GM12801 (cell line): ENCODE measurements around the gene IL21R.

Source experiments
- TF ChIP-seq, protein P1 (sequence below): IDR thresholded peaks from one replicate; pipeline ENCODE4 v1.5.1; 2011; ENCODE audit warnings: control low read depth; ENCODE audit not compliant: insufficient read length; ENCODE audit errors: extremely low read depth

IL21R gene

DNA sequence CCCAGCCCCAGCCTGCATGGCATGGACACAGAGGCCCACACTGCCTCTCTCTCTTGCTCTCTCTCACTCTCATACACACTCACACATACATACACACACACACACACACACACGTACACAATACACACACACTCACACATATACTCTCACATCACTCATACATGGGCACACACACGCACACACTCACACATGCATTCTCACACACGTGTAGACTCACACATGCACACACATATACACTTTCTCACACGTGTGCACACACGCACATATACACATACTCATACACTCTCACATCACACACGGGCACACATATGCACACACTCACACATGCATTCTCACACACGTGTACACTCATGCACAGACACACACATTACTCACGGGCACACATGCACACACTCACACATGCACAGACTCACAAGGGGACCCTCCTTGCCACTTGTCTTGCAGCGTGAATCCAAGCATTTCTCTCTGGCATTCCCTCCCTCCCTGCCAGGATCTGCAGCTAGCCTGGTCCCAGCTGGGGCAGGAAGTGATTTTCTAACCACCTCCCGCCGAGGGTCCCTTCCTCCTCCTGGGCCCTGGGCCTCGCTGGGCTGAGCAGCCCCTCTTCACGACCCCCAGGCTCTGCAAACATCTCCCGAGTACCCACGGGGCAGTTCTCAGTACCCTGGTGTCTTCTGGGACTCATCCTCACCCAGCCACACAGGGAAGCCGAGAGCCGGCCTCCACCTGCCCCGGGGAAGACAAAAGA is 37.5 kb downstream of the IL21R start:
- TF ChIP-seq, protein P1, sequence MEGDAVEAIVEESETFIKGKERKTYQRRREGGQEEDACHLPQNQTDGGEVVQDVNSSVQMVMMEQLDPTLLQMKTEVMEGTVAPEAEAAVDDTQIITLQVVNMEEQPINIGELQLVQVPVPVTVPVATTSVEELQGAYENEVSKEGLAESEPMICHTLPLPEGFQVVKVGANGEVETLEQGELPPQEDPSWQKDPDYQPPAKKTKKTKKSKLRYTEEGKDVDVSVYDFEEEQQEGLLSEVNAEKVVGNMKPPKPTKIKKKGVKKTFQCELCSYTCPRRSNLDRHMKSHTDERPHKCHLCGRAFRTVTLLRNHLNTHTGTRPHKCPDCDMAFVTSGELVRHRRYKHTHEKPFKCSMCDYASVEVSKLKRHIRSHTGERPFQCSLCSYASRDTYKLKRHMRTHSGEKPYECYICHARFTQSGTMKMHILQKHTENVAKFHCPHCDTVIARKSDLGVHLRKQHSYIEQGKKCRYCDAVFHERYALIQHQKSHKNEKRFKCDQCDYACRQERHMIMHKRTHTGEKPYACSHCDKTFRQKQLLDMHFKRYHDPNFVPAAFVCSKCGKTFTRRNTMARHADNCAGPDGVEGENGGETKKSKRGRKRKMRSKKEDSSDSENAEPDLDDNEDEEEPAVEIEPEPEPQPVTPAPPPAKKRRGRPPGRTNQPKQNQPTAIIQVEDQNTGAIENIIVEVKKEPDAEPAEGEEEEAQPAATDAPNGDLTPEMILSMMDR: no peak

DNA sequence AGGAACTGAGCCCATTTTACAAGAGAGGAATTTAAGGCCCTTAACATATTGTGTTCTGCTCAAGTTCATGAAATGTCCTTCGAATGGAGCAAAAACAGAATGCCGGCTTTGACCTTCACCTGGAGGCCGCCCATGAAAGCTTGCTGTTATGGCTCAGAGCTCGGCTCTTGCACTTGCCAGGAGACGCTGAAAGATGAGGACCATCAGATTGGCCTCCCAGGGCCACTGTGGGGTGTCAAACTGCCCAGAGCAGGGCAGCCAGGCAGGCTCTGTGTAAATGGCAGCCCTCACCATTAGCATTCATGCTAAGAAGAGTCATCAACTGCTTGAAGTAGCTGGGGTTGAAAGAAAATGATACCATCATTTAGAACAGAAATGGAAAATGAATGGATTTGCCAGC is 39.3 kb downstream of the IL21R start:
- TF ChIP-seq, protein P1: no peak

DNA sequence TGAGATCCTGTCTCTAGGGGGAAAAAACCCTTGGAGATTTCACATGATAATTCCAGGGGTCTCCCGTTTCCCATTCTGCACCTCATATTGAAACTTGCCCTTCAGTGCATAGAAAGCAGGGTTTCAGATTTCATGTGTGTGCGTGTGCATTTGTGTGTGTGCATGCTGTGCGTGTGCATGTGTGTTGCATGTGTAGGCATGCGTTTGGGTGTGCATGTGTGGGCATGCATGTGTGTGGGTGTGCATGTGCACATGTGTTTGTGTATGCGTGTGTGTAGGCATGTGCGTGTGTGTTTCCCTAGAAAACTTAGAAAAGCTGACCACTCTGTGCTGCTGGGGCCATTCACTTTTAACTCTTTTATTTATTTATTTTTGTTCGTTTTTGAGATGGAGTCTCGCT is 40.0 kb downstream of the IL21R start:
- TF ChIP-seq, protein P1: no peak

DNA sequence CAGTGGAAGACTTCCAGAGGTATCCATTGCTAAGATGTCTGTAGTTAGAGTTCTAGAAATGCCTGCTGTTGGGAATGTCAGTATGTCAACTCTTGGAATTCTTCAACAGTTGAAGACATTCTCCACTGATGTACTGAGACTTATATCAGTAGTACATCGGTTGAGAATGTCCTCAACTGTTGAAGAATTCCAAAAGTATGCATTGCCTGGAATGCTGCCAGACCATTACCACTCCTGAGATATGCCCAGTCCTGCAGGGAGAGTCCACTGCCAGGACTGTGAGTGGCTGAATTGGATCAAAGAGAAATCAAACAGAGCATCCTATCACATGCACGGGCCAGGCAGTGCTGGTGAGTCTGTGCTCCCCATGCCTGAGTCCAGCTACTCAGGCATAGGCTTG is 42.0 kb downstream of the IL21R start:
- TF ChIP-seq, protein P1: no peak

DNA sequence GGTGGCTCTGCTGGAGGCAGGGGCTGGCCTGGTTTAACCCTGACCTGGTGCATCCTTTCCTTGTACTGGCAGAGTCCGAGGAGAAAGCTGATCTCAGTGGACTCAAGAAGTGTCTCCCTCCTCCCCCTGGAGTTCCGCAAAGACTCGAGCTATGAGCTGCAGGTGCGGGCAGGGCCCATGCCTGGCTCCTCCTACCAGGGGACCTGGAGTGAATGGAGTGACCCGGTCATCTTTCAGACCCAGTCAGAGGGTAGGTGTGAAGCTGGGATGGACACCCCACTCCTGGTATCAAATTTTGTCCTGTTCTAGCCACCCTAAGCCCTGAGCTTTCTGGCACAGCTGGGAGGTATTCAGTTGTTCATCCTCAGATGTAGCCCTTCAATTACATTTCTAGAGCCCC is 42.5 kb downstream of the IL21R start:
- TF ChIP-seq, protein P1: no peak

DNA sequence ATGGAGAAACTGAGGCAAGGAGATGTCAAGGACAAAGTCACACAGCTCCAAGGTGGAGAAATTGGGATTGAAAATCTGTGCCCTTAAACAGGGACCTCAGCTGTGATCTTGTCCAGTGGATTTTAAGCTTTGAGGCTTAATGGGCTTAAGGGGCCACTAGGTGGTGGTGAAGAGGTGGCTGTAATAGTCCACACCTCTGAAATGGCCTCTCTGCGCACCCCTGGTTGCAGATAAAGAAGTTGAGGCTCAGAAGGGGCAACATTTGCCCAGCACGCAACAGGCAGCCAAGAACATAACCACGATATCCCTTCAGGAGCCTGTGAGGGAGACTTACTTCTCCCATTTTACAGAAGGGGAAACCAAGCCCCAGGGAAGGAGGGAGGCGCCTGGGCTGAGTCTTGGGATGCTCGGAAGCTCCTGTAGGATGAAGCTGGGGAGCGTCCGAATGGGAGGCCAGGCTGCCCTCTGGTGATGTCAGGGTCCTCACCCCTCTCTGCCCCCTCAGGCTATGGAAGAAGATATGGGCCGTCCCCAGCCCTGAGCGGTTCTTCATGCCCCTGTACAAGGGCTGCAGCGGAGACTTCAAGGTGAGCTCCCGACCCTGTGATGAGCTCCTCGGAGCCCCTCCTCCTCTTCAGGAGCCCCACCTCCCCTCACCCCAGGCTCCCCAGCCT is 43.7 kb downstream of the IL21R start:
- TF ChIP-seq, protein P1: no peak

DNA sequence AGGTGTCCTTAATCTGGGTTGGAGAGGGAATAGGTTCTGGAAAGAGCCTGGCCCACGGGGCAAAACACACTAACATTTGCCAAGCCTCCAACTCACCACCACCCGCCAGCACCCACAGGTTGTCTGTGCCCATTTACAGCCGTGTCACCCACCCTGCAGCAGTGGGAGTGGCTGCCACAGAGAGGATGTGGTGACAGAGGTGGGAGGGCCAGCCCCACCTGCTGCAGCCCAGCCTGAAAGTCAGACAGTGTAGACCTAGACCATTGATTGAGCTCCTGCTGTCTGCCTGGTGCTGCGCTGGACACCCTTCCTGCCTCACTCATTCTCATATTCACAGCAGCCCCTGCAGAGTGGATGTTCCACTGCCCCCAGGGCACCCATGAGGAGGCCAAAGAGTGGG is 44.7 kb downstream of the IL21R start:
- TF ChIP-seq, protein P1: no peak
